ENCODE results near the gene SOX6.

DNA sequence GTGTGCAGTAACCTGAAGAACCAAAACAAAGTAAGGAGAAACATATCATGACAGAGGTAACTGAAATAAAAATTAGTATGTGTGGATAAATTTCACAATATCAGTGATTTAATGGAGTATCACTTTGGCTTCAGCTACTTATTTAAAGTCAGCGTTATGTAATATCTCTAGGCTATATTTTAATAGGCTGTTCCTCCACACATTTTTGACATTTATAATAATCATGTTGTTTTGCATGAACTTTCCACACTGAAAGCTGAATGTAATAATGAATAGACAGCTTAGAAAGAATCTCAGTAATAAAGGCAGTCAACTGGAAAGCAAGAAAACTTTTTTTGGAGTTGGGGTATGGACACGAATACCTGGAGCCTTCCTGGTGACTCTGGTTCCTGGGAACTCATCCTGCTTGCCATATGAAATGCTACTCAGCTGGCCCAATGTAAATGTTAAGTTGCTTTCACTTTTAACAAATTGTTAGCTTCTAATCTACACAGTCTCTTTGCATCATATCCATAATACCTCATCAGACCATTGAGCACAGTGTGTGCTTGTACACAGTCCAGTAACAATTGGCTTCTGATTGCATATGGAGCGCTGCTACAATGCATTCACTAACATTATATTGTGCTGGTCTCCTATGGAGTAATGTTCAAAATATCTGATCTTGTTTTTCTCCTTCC, 257.7 kb downstream of the SOX6 start:
- TF ChIP-seq, protein P1, sequence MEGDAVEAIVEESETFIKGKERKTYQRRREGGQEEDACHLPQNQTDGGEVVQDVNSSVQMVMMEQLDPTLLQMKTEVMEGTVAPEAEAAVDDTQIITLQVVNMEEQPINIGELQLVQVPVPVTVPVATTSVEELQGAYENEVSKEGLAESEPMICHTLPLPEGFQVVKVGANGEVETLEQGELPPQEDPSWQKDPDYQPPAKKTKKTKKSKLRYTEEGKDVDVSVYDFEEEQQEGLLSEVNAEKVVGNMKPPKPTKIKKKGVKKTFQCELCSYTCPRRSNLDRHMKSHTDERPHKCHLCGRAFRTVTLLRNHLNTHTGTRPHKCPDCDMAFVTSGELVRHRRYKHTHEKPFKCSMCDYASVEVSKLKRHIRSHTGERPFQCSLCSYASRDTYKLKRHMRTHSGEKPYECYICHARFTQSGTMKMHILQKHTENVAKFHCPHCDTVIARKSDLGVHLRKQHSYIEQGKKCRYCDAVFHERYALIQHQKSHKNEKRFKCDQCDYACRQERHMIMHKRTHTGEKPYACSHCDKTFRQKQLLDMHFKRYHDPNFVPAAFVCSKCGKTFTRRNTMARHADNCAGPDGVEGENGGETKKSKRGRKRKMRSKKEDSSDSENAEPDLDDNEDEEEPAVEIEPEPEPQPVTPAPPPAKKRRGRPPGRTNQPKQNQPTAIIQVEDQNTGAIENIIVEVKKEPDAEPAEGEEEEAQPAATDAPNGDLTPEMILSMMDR (IDR thresholded peaks at IDR 0.05) = no peak
- TF ChIP-seq POLR2A (IDR thresholded peaks at IDR 0.05) (no peak), POLR2AphosphoS5 (IDR thresholded peaks at IDR 0.05) (no peak)

Data from prostate gland (tissue), 2 donors.